ENCODE data around the gene UGT1A1. TPM values are rescaled to one million over a fixed set of nuclear protein-coding genes. Genes with fewer than 3 reads are reported as not detected.

Gene UGT1A1
- total RNA-seq, 1 donor from 2014 or later: not detected

- no peak for DNase-seq (ENCODE audit: low read depth)
- TF ChIP-seq, protein P1, sequence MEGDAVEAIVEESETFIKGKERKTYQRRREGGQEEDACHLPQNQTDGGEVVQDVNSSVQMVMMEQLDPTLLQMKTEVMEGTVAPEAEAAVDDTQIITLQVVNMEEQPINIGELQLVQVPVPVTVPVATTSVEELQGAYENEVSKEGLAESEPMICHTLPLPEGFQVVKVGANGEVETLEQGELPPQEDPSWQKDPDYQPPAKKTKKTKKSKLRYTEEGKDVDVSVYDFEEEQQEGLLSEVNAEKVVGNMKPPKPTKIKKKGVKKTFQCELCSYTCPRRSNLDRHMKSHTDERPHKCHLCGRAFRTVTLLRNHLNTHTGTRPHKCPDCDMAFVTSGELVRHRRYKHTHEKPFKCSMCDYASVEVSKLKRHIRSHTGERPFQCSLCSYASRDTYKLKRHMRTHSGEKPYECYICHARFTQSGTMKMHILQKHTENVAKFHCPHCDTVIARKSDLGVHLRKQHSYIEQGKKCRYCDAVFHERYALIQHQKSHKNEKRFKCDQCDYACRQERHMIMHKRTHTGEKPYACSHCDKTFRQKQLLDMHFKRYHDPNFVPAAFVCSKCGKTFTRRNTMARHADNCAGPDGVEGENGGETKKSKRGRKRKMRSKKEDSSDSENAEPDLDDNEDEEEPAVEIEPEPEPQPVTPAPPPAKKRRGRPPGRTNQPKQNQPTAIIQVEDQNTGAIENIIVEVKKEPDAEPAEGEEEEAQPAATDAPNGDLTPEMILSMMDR (conservative IDR thresholded peaks at IDR 0.05; ENCODE audit: low read depth, low read length): no peak
- H3K4me3 ChIP-seq (ENCODE audit: low read depth, low read length): no peak overlapping the region
These were observed 51.0 kb downstream of the UGT1A1 start for GRCh38 chr2:233811087-233811486.

GRCh38 chr2:233811732-233812131 lies 51.7 kb downstream of the UGT1A1 start:
- H3K4me3 ChIP-seq (ENCODE audit: low read depth, low read length): no peak overlapping the region
- TF ChIP-seq, protein P1 (conservative IDR thresholded peaks at IDR 0.05; ENCODE audit: low read depth, low read length): no peak
- no peak for DNase-seq (ENCODE audit: low read depth)

DNA sequence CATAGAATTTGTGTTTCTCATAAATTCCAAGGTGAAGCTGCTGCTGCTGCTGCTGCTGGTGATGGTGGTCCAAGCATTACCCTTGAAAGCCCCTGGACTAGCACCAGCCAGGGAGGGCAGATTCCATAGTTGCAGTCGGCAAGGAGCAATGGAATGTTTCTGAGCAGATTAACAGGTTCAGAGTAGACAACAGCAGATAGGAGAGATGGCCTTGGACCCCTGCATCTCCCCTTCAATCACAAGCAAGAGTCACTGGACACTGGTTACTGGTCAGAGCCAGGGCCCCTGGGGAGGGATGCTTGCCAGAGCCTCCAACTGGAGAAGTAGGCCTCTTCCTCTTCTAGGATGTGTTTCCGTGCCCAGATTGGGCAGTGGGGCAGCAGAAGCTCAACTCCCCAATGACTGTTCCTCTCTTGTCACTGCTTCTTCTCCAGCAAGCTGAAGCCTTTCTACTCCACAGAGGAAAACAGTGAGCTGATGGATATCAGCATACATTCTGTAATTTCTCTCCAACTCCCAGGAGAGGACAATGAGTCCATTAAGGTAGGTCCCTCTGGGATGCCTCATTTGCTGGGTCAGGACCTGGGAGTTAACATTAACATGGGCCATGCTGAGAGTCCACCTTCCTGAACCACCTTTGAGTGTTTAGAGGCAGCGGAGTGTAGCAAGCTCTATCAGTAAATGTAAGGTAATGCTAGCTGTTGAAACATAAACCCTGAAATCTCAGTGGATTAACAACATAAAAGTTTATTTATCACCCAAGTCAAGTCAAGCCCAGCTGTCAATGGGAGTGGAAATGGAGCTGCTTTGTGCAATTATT lies 53.4 kb downstream of the UGT1A1 start:
- no peak for DNase-seq (ENCODE audit: low read depth)
- no peak overlapping the region for H3K4me3 ChIP-seq (ENCODE audit: low read depth, low read length)
- TF ChIP-seq, protein P1 (conservative IDR thresholded peaks at IDR 0.05; ENCODE audit: low read depth, low read length): no peak

DNA sequence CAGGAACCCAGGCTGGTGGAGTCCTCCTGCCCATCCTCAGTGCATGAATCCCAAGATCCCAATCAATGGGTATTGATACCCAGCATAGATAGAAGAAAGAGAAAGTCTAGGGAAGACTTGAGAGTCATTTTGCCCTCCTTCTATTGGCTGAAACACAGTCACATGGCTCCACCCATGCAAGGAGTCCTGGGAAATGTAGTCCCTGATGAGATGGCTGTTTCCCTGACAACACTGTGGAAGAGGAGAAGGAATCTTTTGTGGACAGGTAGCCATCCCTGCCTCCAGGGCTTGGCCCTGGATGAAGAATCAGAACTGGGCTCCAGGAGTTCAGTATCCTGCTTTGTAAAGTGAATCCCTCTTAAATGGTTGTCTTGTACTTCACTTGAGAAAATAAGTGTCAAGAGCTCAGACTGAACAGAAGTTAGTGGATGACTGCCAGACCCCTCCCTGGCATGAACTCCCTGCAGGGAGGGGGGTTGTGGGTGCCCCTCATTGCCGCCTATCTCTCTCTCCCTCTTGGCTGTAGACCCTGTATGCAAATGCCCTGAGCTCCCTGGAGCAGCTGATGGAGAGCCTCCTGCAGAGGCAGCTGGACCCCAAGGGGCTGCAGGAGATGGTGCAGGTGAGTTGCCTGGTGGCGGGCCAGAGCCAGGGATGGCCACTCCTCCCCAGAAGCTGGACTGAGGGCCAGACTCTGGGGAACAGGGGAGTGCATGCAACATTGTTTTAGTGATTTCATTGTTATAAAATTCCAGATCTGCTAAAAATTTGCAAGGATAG lies 54.2 kb downstream of the UGT1A1 start:
- H3K4me3 ChIP-seq (ENCODE audit: low read depth, low read length): no peak overlapping the region
- TF ChIP-seq, protein P1 (conservative IDR thresholded peaks at IDR 0.05; ENCODE audit: low read depth, low read length): no peak
- no peak for DNase-seq (ENCODE audit: low read depth)

- TF ChIP-seq, protein P1 (conservative IDR thresholded peaks at IDR 0.05; ENCODE audit: low read depth, low read length): no peak
- no peak overlapping the region for H3K4me3 ChIP-seq (ENCODE audit: low read depth, low read length)
- DNase-seq (ENCODE audit: low read depth): no peak
These were observed 55.8 kb downstream of the UGT1A1 start for GRCh38 chr2:233815861-233816260.

GRCh38 chr2:233816334-233816733 lies 56.3 kb downstream of the UGT1A1 start:
- TF ChIP-seq, protein P1 (conservative IDR thresholded peaks at IDR 0.05; ENCODE audit: low read depth, low read length): no peak
- no peak overlapping the region for H3K4me3 ChIP-seq (ENCODE audit: low read depth, low read length)
- DNase-seq (ENCODE audit: low read depth): no peak

All from epithelial cell of proximal tubule (primary cell).